ENCODE measurements around the gene SNRNP27. TPM values are rescaled to one million over a fixed set of nuclear protein-coding genes. Genes with fewer than 3 reads are reported as not detected.
"Not testable (repeated sequence)": the region's sequence is repeated elsewhere in the genome, so short reads cannot be mapped to it uniquely, and the experiment has no call there.

The SNRNP27 gene
- total RNA-seq, result 6.2 TPM

GRCh38 chr2:69893684-69894551 is at the start of gene SNRNP27:
Gene SNRNP27, plus strand, starts transcription at chr2:69893956. Its CDS starts 29 bp downstream, at chr2:69893985.
- DNase-seq (ENCODE audit: low read depth in 2 of 3, low spot score in 2 of 3), result peak; percentile 52 to 79 (median 62)

GRCh38 chr2:69843993-69844392 is 49.8 kb upstream of the SNRNP27 start:
- no peak for DNase-seq (ENCODE audit: low read depth in 2 of 3, low spot score in 2 of 3)

- DNase-seq (ENCODE audit: low read depth in 2 of 3, low spot score in 2 of 3), result no peak
Measured at GRCh38 chr2:69844560-69844959, 49.2 kb upstream of the SNRNP27 start.

GRCh38 chr2:69846182-69847067 is 47.3 kb upstream of the SNRNP27 start:
- no peak for DNase-seq (ENCODE audit: low read depth in 2 of 3, low spot score in 2 of 3)

- peak in 1 of 3 donors; percentile 5 for DNase-seq (ENCODE audit: low read depth in 2 of 3, low spot score in 2 of 3)
Measured at GRCh38 chr2:69847068-69847828, 46.5 kb upstream of the SNRNP27 start.

- DNase-seq (ENCODE audit: low read depth in 2 of 3, low spot score in 2 of 3), result no peak
Measured at GRCh38 chr2:69848186-69848790, 45.5 kb upstream of the SNRNP27 start.

GRCh38 chr2:69858261-69858660 is 35.5 kb upstream of the SNRNP27 start:
- DNase-seq (ENCODE audit: low read depth in 2 of 3, low spot score in 2 of 3), result no peak

- DNase-seq (ENCODE audit: low read depth in 2 of 3, low spot score in 2 of 3), result no peak
Measured at GRCh38 chr2:69863298-69863697, 30.5 kb upstream of the SNRNP27 start.

- no peak for DNase-seq (ENCODE audit: low read depth in 2 of 3, low spot score in 2 of 3)
Measured at GRCh38 chr2:69888451-69888850, 5.3 kb upstream of the SNRNP27 start.

- no peak for DNase-seq (ENCODE audit: low read depth in 2 of 3, low spot score in 2 of 3)
Measured at GRCh38 chr2:69889302-69889701, 4.5 kb upstream of the SNRNP27 start.

- DNase-seq (ENCODE audit: low read depth in 2 of 3, low spot score in 2 of 3), result no peak
Measured at GRCh38 chr2:69890881-69891280, 2.9 kb upstream of the SNRNP27 start.

- DNase-seq (ENCODE audit: low read depth in 2 of 3, low spot score in 2 of 3), result not testable (repeated sequence)
Measured at GRCh38 chr2:69892838-69893424, 825 bp upstream of the SNRNP27 start.

- DNase-seq (ENCODE audit: low read depth in 2 of 3, low spot score in 2 of 3), result not testable (repeated sequence)
Measured at GRCh38 chr2:69894737-69895136, 981 bp downstream of the SNRNP27 start.

- peak in 2 of 3 donors; percentile 54 to 56 for DNase-seq (ENCODE audit: low read depth in 2 of 3, low spot score in 2 of 3)
Measured at GRCh38 chr2:69902213-69902922, 8.6 kb downstream of the SNRNP27 start.

GRCh38 chr2:69907216-69907615 is 13.5 kb downstream of the SNRNP27 start:
- DNase-seq (ENCODE audit: low read depth in 2 of 3, low spot score in 2 of 3), result no peak

GRCh38 chr2:69911985-69912563 is 18.3 kb downstream of the SNRNP27 start:
- DNase-seq (ENCODE audit: low read depth in 2 of 3, low spot score in 2 of 3), result peak in 2 of 3 donors; percentile 65 to 79

GRCh38 chr2:69914164-69914949 is 20.6 kb downstream of the SNRNP27 start:
- peak; percentile 95 to 100 (median 100) for DNase-seq (ENCODE audit: low read depth in 2 of 3, low spot score in 2 of 3)
